HEK293 (cell line): ENCODE data around the gene VDR.

Experiments
- CTCF ChIA-PET: fragments of 350-600 bp; formaldehyde crosslinking; extraction: SDS; loops from one replicate; lab custom pipeline; 2021; ENCODE audit warnings: antibody characterized with exemption; lab: Yijun Ruan, JAX
- POLR2A ChIA-PET: fragments of 300-600 bp; formaldehyde crosslinking; extraction: SDS; loops from one replicate; lab custom pipeline; 2020; ENCODE audit warnings: antibody characterized with exemption, inconsistent platforms; lab: Yijun Ruan, JAX
- H3K27ac ChIP-seq: fragments of 200-500 bp; sonication (Bioruptor generic); 2 replicates; pipeline ENCODE4 v1.5.1; 2014; ENCODE audit warnings: low read depth, low read length, control low read depth, inconsistent platforms; ENCODE audit errors: extremely low read depth
- H3K36me3 ChIP-seq, 2 experiments: fragments of 200-500 bp in 1 of 2; sonication (Bioruptor generic) in 1 of 2; 1 replicate in 1 of 2; 2 replicates in 1 of 2; pipeline ENCODE4 v1.5.1; 2014 to 2017; ENCODE audit warnings: inconsistent platforms in 2 of 2, low read length in 2 of 2; ENCODE audit not compliant: control insufficient read depth in 2 of 2, insufficient read depth in 1 of 2
- H3K4me1 ChIP-seq: fragments of 200-500 bp; sonication (Bioruptor generic); 2 replicates; pipeline ENCODE4 v1.5.1; 2014; ENCODE audit warnings: mild to moderate bottlenecking, low read length, inconsistent platforms; ENCODE audit not compliant: control insufficient read depth, insufficient read depth
- H3K4me3 ChIP-seq: 2 replicates; pipeline ENCODE4 v1.5.1; 2011; ENCODE audit warnings: low read depth, mild to moderate bottlenecking, control low read depth, low read length, moderate library complexity
- H3K9me3 ChIP-seq: fragments of 200-500 bp; sonication (Bioruptor generic); 2 replicates; pipeline ENCODE4 v1.5.1; 2014; ENCODE audit warnings: low read depth, low read length, inconsistent platforms; ENCODE audit not compliant: control insufficient read depth, insufficient read depth
- CTCF ChIP-seq: fragments of 450-650 bp; formaldehyde crosslinking; IDR thresholded peaks from 2 replicates; pipeline ENCODE4 v1.5.1; 2016; ENCODE audit warnings: missing biosample characterization, missing genetic modification characterization
- HOXC10 ChIP-seq: sonication (generic); formaldehyde crosslinking; IDR thresholded peaks from 2 replicates; pipeline ENCODE4 v1.8.1; 2023; ENCODE audit warnings: mild to moderate bottlenecking, missing genetic modification reagents
- KLF17 ChIP-seq: fragments of 450-650 bp; formaldehyde crosslinking; IDR thresholded peaks from 2 replicates; pipeline ENCODE4 v1.5.1; 2016; ENCODE audit warnings: missing biosample characterization, missing genetic modification characterization
- OSR2 ChIP-seq: fragments of 450-650 bp; formaldehyde crosslinking; IDR thresholded peaks from 2 replicates; pipeline ENCODE4 v1.5.1; 2016; ENCODE audit warnings: missing biosample characterization, missing genetic modification characterization
- PRDM6 ChIP-seq: fragments of 450-650 bp; formaldehyde crosslinking; IDR thresholded peaks from 2 replicates; pipeline ENCODE4 v1.5.1; 2017; ENCODE audit warnings: missing biosample characterization, missing genetic modification characterization
- SETDB1 ChIP-seq: IDR thresholded peaks from one replicate; pipeline ENCODE4 v1.6.1; 2017; ENCODE audit warnings: mild to moderate bottlenecking, low read length, moderate library complexity, mixed read lengths; ENCODE audit not compliant: insufficient read length
- WT1 ChIP-seq: fragments of 450-650 bp; formaldehyde crosslinking; IDR thresholded peaks from 2 replicates; pipeline ENCODE4 v1.5.1; 2016; ENCODE audit warnings: missing biosample characterization, missing genetic modification characterization
- ZBTB6 ChIP-seq: fragments of 450-650 bp; formaldehyde crosslinking; IDR thresholded peaks from 2 replicates; pipeline ENCODE4 v1.5.1; 2017; ENCODE audit warnings: missing biosample characterization, missing genetic modification characterization
- ZIC2 ChIP-seq: fragments of 450-650 bp; formaldehyde crosslinking; IDR thresholded peaks from 2 replicates; pipeline ENCODE4 v1.5.1; 2016; ENCODE audit warnings: missing biosample characterization, missing genetic modification characterization
- ZNF18 ChIP-seq: fragments of 450-650 bp; formaldehyde crosslinking; IDR thresholded peaks from 2 replicates; pipeline ENCODE4 v1.5.1; 2016; ENCODE audit warnings: missing biosample characterization, missing genetic modification characterization
- ZNF202 ChIP-seq: fragments of 450-650 bp; formaldehyde crosslinking; IDR thresholded peaks from 2 replicates; pipeline ENCODE4 v1.5.1; 2016; ENCODE audit warnings: missing biosample characterization, missing genetic modification characterization, borderline replicate concordance
- ZNF280C ChIP-seq: fragments of 450-650 bp; formaldehyde crosslinking; IDR thresholded peaks from 2 replicates; pipeline ENCODE4 v1.5.1; 2016; ENCODE audit warnings: missing biosample characterization, missing genetic modification characterization
- ZNF311 ChIP-seq: fragments of 450-650 bp; formaldehyde crosslinking; IDR thresholded peaks from 2 replicates; pipeline ENCODE4 v1.5.1; 2017; ENCODE audit warnings: missing biosample characterization, missing genetic modification characterization, borderline replicate concordance
- ZNF335 ChIP-seq: fragments of 450-650 bp; formaldehyde crosslinking; conservative IDR thresholded peaks from 2 replicates; pipeline ENCODE4 v1.5.1; 2016; ENCODE audit warnings: missing biosample characterization, missing genetic modification characterization
- ZNF341 ChIP-seq: fragments of 450-650 bp; formaldehyde crosslinking; IDR thresholded peaks from 2 replicates; pipeline ENCODE4; 2016; ENCODE audit warnings: low read depth, missing biosample characterization, missing genetic modification characterization
- ZNF354C ChIP-seq: fragments of 450-650 bp; formaldehyde crosslinking; IDR thresholded peaks from 2 replicates; pipeline ENCODE4 v1.5.1; 2016; ENCODE audit warnings: missing biosample characterization, missing genetic modification characterization, low read depth, borderline replicate concordance
- ZNF362 ChIP-seq: fragments of 450-650 bp; formaldehyde crosslinking; IDR thresholded peaks from 2 replicates; pipeline ENCODE4 v1.5.1; 2016; ENCODE audit warnings: missing biosample characterization, missing genetic modification characterization
- ZNF521 ChIP-seq: fragments of 450-650 bp; formaldehyde crosslinking; IDR thresholded peaks from 2 replicates; pipeline ENCODE4 v1.5.1; 2017; ENCODE audit warnings: missing biosample characterization, mild to moderate bottlenecking, missing genetic modification characterization
- ZNF544 ChIP-seq: fragments of 450-650 bp; formaldehyde crosslinking; IDR thresholded peaks from 2 replicates; pipeline ENCODE4 v1.5.0; 2017; ENCODE audit warnings: missing biosample characterization, missing genetic modification characterization
- ZNF623 ChIP-seq: fragments of 450-650 bp; formaldehyde crosslinking; IDR thresholded peaks from 2 replicates; pipeline ENCODE4 v1.5.1; 2016; ENCODE audit warnings: missing biosample characterization, missing genetic modification characterization
- ZNF629 ChIP-seq: fragments of 450-650 bp; formaldehyde crosslinking; IDR thresholded peaks from 2 replicates; pipeline ENCODE4 v1.5.1; 2017; ENCODE audit warnings: missing biosample characterization, missing genetic modification characterization
- ZNF704 ChIP-seq: fragments of 450-650 bp; formaldehyde crosslinking; IDR thresholded peaks from 2 replicates; pipeline ENCODE4 v1.5.1; 2016; ENCODE audit warnings: missing biosample characterization, missing genetic modification characterization
- ZNF792 ChIP-seq: fragments of 450-650 bp; formaldehyde crosslinking; IDR thresholded peaks from 2 replicates; pipeline ENCODE4 v1.5.1; 2016; ENCODE audit warnings: missing biosample characterization, missing genetic modification characterization

The VDR gene

GRCh38 chr12:47811581-47812484 lies 93.0 kb downstream of the VDR start:
- CTCF ChIA-PET: interaction anchor here (0.7 to 5.3 kb wide), 6 partner anchors 11 to 69 kb away, joined by 3 to 71 read pairs (median 8); no protein-coding TSS in a partner anchor
- Histone ChIP-seq H3K9me3 (no peaks in the 10 kb centered on the region), H3K36me3 (peaks cover 0 to 7% of the 10 kb centered on the region in 2 experiments; a peak in 1 of 3 replicates), H3K4me3 (no peak overlapping the region), H3K27ac (peak overlapping the region; percentile 43; the same call in 1 of the 2 replicates), H3K4me1 (peaks cover 26% of the 10 kb centered on the region)
- POLR2A ChIA-PET: interaction anchor here (1.2 to 1.5 kb wide), 2 partner anchors 10 to 24 kb away, joined by 3 to 10 read pairs; no protein-coding TSS in a partner anchor
- TF ChIP-seq ZNF521: no peak
- no peak for TF ChIP-seq ZNF280C (tag by site-specific recombination)
- peak; percentile 44; the same call in 1 of the 2 replicates for TF ChIP-seq ZNF341 (tag by site-specific recombination)
- TF ChIP-seq PRDM6 (tag by site-specific recombination): no peak
- TF ChIP-seq CTCF (tag by site-specific recombination): no peak
- TF ChIP-seq WT1 (tag by site-specific recombination): no peak
- TF ChIP-seq SETDB1: no peak
- TF ChIP-seq ZNF792 (tag by site-specific recombination): no peak
- no peak for TF ChIP-seq OSR2 (tag by site-specific recombination)
- TF ChIP-seq ZNF202: no peak
- TF ChIP-seq ZNF362 (tag by site-specific recombination): no peak
- no peak for TF ChIP-seq ZNF18 (tag by site-specific recombination)
- no peak for TF ChIP-seq ZNF335
- TF ChIP-seq ZIC2 (tag by site-specific recombination): 0 out of 2 replicates have a peak, but pooled peaks have one; percentile 27
- no peak for TF ChIP-seq ZNF544 (tag by site-specific recombination)
- no peak for TF ChIP-seq ZNF311
- peak; percentile 27; the same call in 1 of the 2 replicates for TF ChIP-seq ZNF629 (tag by site-specific recombination)
- no peak for TF ChIP-seq ZNF704
- no peak for TF ChIP-seq ZNF354C (tag by site-specific recombination)
- no peak for TF ChIP-seq HOXC10
- TF ChIP-seq ZNF623 (tag by site-specific recombination): no peak
- peak; percentile 50; the same call in 1 of the 2 replicates for TF ChIP-seq KLF17
- no peak for TF ChIP-seq ZBTB6 (tag by site-specific recombination)
